Measurements from ENCODE around the gene GOLGA8F.
"Not testable (repeated sequence)": the region's sequence is repeated elsewhere in the genome, so short reads cannot be mapped to it uniquely, and the experiment has no call there.

GOLGA8F gene

GRCh38 chr15:28378364-28378763 is at the start of gene GOLGA8F:
GOLGA8F (plus strand) TSS chr15:28378664; CDS start chr15:28378762, 98 bp downstream.
- DNase-seq (ENCODE audit: low read depth) = not testable (repeated sequence)

- not testable (repeated sequence) for DNase-seq (ENCODE audit: low read depth)
Measured at GRCh38 chr15:28357984-28358383, 20.5 kb upstream of the GOLGA8F start, which contains the start of gene GOLGA6L24. GOLGA6L24 (minus strand) TSS chr15:28358084; CDS start chr15:28358023, 61 bp downstream.

GRCh38 chr15:28365502-28365901 is 13.0 kb upstream of the GOLGA8F start:
- not testable (repeated sequence) for DNase-seq (ENCODE audit: low read depth)

- DNase-seq (ENCODE audit: low read depth) = not testable (repeated sequence)
Measured at GRCh38 chr15:28380053-28380452, 1.6 kb downstream of the GOLGA8F start.

GRCh38 chr15:28396022-28396421 is 17.6 kb downstream of the GOLGA8F start:
- DNase-seq (ENCODE audit: low read depth) = not testable (repeated sequence)

- not testable (repeated sequence) for DNase-seq (ENCODE audit: low read depth)
Measured at GRCh38 chr15:28402774-28403435, 24.4 kb downstream of the GOLGA8F start.

- not testable (repeated sequence) for DNase-seq (ENCODE audit: low read depth)
Measured at GRCh38 chr15:28420470-28420869, 42.0 kb downstream of the GOLGA8F start.

GRCh38 chr15:28435594-28435993 is 57.1 kb downstream of the GOLGA8F start:
- DNase-seq (ENCODE audit: low read depth) = not testable (repeated sequence)

Measured in fibroblast of the conjunctiva (primary cell).